Ascending aorta (tissue), 2 donors: ENCODE data around the gene MRPL27. TPM values are rescaled to one million over a fixed set of nuclear protein-coding genes. Genes with fewer than 3 reads are reported as not detected.

ENCODE experiments used
- DNase-seq, 2 donors: peaks; one replicate each; pipeline ENCODE4 v3.0.0-alpha.2; 2019; ENCODE audit warnings: low spot score in 2 of 2
- H3K27ac ChIP-seq, 2 donors: fragments of 200-600 bp; sonication (generic); one replicate each; pipeline ENCODE4 v1.5.1; 2016 to 2017; ENCODE audit warnings: mild to moderate bottlenecking in 1 of 2
- H3K27me3 ChIP-seq: fragments of 200-600 bp; sonication (generic); one replicate; pipeline ENCODE4 v1.5.1; 2017
- H3K36me3 ChIP-seq, 2 donors: fragments of 200-600 bp; sonication (generic); one replicate each; pipeline ENCODE4 v1.5.1; 2016
- H3K4me1 ChIP-seq, 2 donors: fragments of 200-600 bp; sonication (generic); one replicate each; pipeline ENCODE4 v1.5.1; 2016 to 2017; ENCODE audit warnings: mild to moderate bottlenecking in 1 of 2
- H3K4me3 ChIP-seq, 2 donors: fragments of 200-600 bp; sonication (generic); one replicate each; pipeline ENCODE4 v1.5.1; 2016 to 2017; ENCODE audit warnings: mild to moderate bottlenecking in 1 of 2
- H3K9me3 ChIP-seq, 2 donors: fragments of 200-600 bp; sonication (generic); one replicate each; pipeline ENCODE4 v1.5.1; 2016
- CTCF ChIP-seq, 3 experiments: fragments of 200-600 bp in 2 of 3; fragments of 450-650 bp in 1 of 3; sonication (generic) in 2 of 3; IDR thresholded peaks; one replicate each; pipeline ENCODE4 v1.5.1; 2016 to 2019; ENCODE audit warnings: antibody characterized with exemption in 3 of 3, mild to moderate bottlenecking in 1 of 3, moderate library complexity in 1 of 3
- intact Hi-C: fragments of 100-400 bp; cut with DNase I; formaldehyde crosslinking; loops from one replicate; pipeline ENCODE4 v1.15.1; 2023
- total RNA-seq: library from RNA; depleted of rRNA; stranded (reverse); fragments of >200 nt; gene quantifications from one replicate; pipeline ENCODE4 v1.1.0, GENCODE V29; 2016

MRPL27 gene
- total RNA-seq, 1 donor from 2014 or later: 28.9 TPM

GRCh38 chr17:50358177-50358576, 14.8 kb downstream of the MRPL27 start:
- H3K27ac ChIP-seq: no peak overlapping the region
- no peak for DNase-seq
- intact Hi-C loops: no loop called here
- peaks cover 0 to 4% of the 10 kb centered on the region in 2 donors for H3K4me1 ChIP-seq
- H3K36me3 ChIP-seq: peaks cover 57 to 63% of the 10 kb centered on the region in 2 donors
- no peaks in the 10 kb centered on the region for H3K27me3 ChIP-seq
- TF ChIP-seq CTCF (IDR thresholded peaks at IDR 0.05): no peak
- no peak overlapping the region for H3K4me3 ChIP-seq
- no peaks in the 10 kb centered on the region for H3K9me3 ChIP-seq

DNA sequence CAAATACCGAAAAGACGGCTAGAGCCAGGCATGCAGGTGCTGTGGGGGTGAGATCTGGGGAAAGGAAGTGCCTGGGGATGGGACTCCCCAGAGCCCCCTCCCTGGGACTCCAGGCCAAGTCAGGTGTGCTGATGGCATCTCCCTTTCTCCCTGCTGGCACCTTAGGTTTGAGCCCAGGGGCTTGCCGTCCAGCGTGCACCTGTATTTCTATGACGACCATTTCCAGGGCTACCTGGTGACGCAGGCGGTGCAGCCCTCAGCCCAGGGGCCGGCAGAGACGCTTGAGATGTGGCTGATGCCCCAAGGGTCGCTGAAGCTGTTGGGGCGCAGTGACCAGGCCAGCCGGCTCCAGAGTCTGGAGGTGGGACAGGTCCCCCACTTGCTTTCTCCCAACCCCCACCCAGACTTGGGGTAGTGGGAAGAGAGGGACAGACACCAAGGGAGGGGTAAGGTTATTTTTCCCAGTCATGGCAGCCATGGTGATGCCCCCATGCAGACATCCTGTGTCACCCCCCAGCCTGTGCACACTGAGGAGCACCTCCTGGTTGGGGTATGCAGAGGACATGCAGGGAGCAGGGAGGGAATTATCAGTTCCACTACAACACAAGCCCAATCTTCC, 16.0 kb downstream of the MRPL27 start:
- TF ChIP-seq CTCF (IDR thresholded peaks at IDR 0.05): no peak
- H3K4me1 ChIP-seq: no peaks in the 10 kb centered on the region
- no peak for DNase-seq
- H3K4me3 ChIP-seq: no peak overlapping the region
- peaks cover 57 to 71% of the 10 kb centered on the region in 2 donors for H3K36me3 ChIP-seq
- H3K9me3 ChIP-seq: no peaks in the 10 kb centered on the region
- no peak overlapping the region for H3K27ac ChIP-seq
- intact Hi-C loops: no loop called here
- no peaks in the 10 kb centered on the region for H3K27me3 ChIP-seq

DNA sequence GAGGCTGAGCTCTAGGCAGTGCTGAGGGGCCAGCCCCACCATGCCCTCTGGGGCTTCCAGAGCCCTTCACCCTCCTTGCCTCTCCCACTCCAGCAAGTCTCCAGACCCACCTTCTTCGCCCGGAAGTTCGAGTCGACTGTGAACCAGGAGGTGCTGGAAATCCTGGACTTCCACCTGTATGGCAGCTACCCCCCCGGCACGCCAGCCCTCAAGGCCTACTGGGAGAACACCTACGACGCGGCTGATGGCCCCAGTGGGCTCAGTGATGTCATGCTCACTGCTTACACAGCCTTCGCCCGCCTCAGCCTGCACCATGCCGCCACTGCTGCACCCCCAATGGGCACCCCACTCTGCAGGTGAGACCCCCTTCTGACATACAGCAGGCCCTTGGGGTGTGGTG, 16.6 kb downstream of the MRPL27 start:
- no peak for TF ChIP-seq CTCF (IDR thresholded peaks at IDR 0.05)
- intact Hi-C loops: no loop called here
- Histone ChIP-seq H3K27me3 (no peaks in the 10 kb centered on the region), H3K27ac (no peak overlapping the region), H3K9me3 (no peaks in the 10 kb centered on the region), H3K36me3 (peaks cover 57 to 71% of the 10 kb centered on the region in 2 donors), H3K4me1 (no peaks in the 10 kb centered on the region), H3K4me3 (no peak overlapping the region)
- DNase-seq: no peak

DNA sequence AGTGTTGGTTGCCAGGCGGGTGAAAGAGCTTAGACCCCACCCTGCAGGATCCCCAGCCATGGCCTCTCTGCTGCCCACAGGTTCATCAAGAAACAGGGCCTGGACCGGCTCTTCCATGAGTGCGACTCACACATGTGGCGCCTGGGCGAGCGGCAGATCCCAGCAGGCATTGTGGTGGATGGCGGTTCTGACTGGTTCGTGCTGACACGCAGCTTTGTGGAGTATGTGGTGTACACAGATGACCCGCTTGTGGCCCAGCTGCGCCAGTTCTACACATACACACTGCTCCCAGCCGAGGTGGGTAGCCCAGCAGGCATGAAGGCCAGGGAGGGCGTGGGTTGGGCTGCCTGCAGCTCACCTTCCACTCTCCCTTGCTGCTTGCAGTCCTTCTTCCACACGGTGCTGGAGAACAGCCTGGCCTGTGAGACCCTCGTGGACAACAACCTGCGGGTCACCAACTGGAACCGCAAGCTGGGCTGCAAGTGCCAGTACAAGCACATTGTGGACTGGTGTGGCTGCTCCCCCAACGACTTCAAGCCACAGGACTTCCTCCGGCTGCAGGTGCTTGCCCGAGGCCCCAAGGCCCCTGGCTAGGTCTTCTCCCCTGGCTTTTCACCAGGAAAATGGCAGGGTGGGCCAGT, 17.2 kb downstream of the MRPL27 start:
- TF ChIP-seq CTCF (IDR thresholded peaks at IDR 0.05): no peak
- Histone ChIP-seq H3K9me3 (no peaks in the 10 kb centered on the region), H3K27me3 (no peaks in the 10 kb centered on the region), H3K36me3 (peaks cover 53 to 71% of the 10 kb centered on the region in 2 donors), H3K4me3 (no peak overlapping the region), H3K27ac (no peak overlapping the region), H3K4me1 (no peaks in the 10 kb centered on the region)
- intact Hi-C loops: no loop called here
- no peak for DNase-seq

DNA sequence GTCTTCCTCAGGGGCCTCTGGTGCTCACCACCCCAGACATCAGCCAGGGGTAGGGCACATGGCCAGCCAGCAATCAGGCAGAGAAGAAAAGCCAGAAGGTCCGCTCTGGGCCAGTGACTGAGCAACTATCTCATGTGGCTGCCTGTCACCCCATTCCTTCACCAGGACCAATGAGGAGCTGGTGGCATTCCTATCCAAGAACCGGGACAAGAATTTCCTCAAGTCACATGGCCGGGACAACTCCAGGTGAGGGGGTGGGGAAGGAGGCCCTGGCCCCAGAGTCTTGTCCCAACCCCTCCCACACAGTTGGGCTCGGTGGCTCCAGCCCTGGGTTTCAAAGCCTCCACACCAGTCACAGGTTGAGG, 17.7 kb downstream of the MRPL27 start:
- no peaks in the 10 kb centered on the region for H3K4me1 ChIP-seq
- no peak for TF ChIP-seq CTCF (IDR thresholded peaks at IDR 0.05)
- no peaks in the 10 kb centered on the region for H3K9me3 ChIP-seq
- H3K27me3 ChIP-seq: no peaks in the 10 kb centered on the region
- no peak overlapping the region for H3K27ac ChIP-seq
- DNase-seq: no peak
- peaks cover 51 to 71% of the 10 kb centered on the region in 2 donors for H3K36me3 ChIP-seq
- H3K4me3 ChIP-seq: no peak overlapping the region
- intact Hi-C loops: no loop called here
